Measurements from ENCODE around the gene SACS. TPM values are rescaled to one million over a fixed set of nuclear protein-coding genes. Genes with fewer than 3 reads are reported as not detected.

Gene SACS
- total RNA-seq, 1 experiment from 2014 or later = 53.0 TPM

DNA sequence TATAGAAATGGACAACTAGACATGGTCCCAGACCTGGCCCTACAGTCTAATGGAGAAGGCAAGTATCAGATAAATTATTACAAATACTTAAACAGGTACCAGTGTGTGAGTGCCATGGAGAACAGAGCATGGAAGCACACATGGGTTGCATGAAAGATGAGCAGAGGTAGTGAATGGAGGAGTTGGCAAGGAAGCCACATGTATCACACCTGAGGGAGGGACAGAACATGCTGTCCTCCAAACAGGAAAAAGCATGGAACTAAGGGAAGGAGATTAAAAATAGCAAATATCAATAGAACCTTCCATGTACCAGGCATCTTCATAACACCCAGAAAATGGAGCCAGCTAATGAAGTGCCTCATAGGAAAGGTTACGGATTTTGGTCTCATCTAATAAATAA is 85.9 kb downstream of the SACS start:
- H2BK120ac ChIP-seq (ENCODE audit: low read depth, low read length, poor library complexity, severe bottlenecking) = no peak overlapping the region
- no peak overlapping the region for H3K56ac ChIP-seq (ENCODE audit: insufficient read length, low read depth, low read length)
- no peak overlapping the region for H3K27ac ChIP-seq (ENCODE audit: insufficient read length, low read depth, low read length)
- no peak overlapping the region for H3K9ac ChIP-seq (ENCODE audit: extremely low read depth, insufficient read length, low read length)
- H3K4me2 ChIP-seq (ENCODE audit: insufficient read depth, insufficient read length, low read length) = no peak overlapping the region
- no peak overlapping the region for H2BK5ac ChIP-seq (ENCODE audit: insufficient read length, low read length)
- H2AK5ac ChIP-seq (ENCODE audit: insufficient read length, low read length) = no peak overlapping the region
- H2BK15ac ChIP-seq (ENCODE audit: low read depth, low read length) = no peak overlapping the region
- DNase-seq = no peak
- no peak overlapping the region for H3K18ac ChIP-seq (ENCODE audit: insufficient read length, low read depth, low read length)
- no peak overlapping the region for H3K14ac ChIP-seq (ENCODE audit: insufficient read depth, low read length)
- peaks cover under 1% of the 10 kb centered on the region for H3K9me3 ChIP-seq (ENCODE audit: control insufficient read depth, low read depth, low read length)
- no peaks in the 10 kb centered on the region for H3K23me2 ChIP-seq (ENCODE audit: insufficient read length, low read depth, low read length, poor library complexity, severe bottlenecking)
- no peaks in the 10 kb centered on the region for H3K27me3 ChIP-seq (ENCODE audit: insufficient read depth, low read length)
- no peak overlapping the region for H2BK12ac ChIP-seq (ENCODE audit: insufficient read length, low read depth, low read length)
- no peak overlapping the region for H2BK20ac ChIP-seq (ENCODE audit: low read depth, low read length, poor library complexity, severe bottlenecking)
- H2AFZ ChIP-seq (ENCODE audit: low read length) = no peak overlapping the region
- peaks cover 0 to 5% of the 10 kb centered on the region in 2 experiments; a peak in 3 of 5 replicates for H3K9me3 Mint-ChIP-seq
- no peaks in the 10 kb centered on the region for H3K27me3 Mint-ChIP-seq (ENCODE audit: low read depth)
- H3K4me1 Mint-ChIP-seq = no peaks in the 10 kb centered on the region; a peak in 1 of 4 replicates
- 0 out of 2 replicates have a peak, but pooled peaks cover 4% of the 10 kb centered on the region for H3K79me2 ChIP-seq (ENCODE audit: insufficient read depth, low read length)
- H3K79me1 ChIP-seq (ENCODE audit: insufficient read depth, low read depth, low read length, poor library complexity, severe bottlenecking) = peaks cover 5% of the 10 kb centered on the region
- H3K4me3 Mint-ChIP-seq = no peak overlapping the region
- TF ChIP-seq, protein P1, sequence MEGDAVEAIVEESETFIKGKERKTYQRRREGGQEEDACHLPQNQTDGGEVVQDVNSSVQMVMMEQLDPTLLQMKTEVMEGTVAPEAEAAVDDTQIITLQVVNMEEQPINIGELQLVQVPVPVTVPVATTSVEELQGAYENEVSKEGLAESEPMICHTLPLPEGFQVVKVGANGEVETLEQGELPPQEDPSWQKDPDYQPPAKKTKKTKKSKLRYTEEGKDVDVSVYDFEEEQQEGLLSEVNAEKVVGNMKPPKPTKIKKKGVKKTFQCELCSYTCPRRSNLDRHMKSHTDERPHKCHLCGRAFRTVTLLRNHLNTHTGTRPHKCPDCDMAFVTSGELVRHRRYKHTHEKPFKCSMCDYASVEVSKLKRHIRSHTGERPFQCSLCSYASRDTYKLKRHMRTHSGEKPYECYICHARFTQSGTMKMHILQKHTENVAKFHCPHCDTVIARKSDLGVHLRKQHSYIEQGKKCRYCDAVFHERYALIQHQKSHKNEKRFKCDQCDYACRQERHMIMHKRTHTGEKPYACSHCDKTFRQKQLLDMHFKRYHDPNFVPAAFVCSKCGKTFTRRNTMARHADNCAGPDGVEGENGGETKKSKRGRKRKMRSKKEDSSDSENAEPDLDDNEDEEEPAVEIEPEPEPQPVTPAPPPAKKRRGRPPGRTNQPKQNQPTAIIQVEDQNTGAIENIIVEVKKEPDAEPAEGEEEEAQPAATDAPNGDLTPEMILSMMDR (conservative IDR thresholded peaks at IDR 0.05) = no peak
- H4K20me1 ChIP-seq (ENCODE audit: control insufficient read depth, insufficient read depth, insufficient read length) = no peaks in the 10 kb centered on the region
- H3T11ph ChIP-seq (ENCODE audit: low read length) = no peak overlapping the region
- no peak overlapping the region for H3K27ac Mint-ChIP-seq
- WGBS (ENCODE audit: extremely low coverage, insufficient read length, low lambda C conversion rate) = no CpG with 5 or more reads among the region's 1 CpG
- no peak overlapping the region for H3K23ac ChIP-seq (ENCODE audit: insufficient read length, low read depth, low read length)
- H3K4ac ChIP-seq (ENCODE audit: low read depth, low read length) = no peak overlapping the region
- H3K36me3 Mint-ChIP-seq (ENCODE audit: insufficient read depth in 1 of 3, low read depth in 3 of 3) = peaks cover 51 to 71% (median 62%) of the 10 kb centered on the region in 3 experiments
- H3K4me1 ChIP-seq (ENCODE audit: insufficient read depth, low read length) = no peaks in the 10 kb centered on the region
- no peak overlapping the region for H4K91ac ChIP-seq (ENCODE audit: insufficient read length, low read depth, low read length)
- no peak overlapping the region for H4K5ac ChIP-seq (ENCODE audit: insufficient read length, low read depth, low read length)
- H4K8ac ChIP-seq (replicated peaks; ENCODE audit: insufficient read length, low read depth, low read length) = no peak overlapping the region
